GF-D8 (cell line): Measurements from ENCODE around the gene SERPINB6.
"Not testable (repeated sequence)": the region's sequence is repeated elsewhere in the genome, so short reads cannot be mapped to it uniquely, and the experiment has no call there.

Experiments used
- DNase-seq: peaks from one replicate; lab custom pipeline; 2025; lab: John Stamatoyannopoulos, UW

The SERPINB6 gene

GRCh38 chr6:2958331-2958711 is 13.0 kb downstream of the SERPINB6 start:
- no peak for DNase-seq

GRCh38 chr6:2957696-2958330 is 13.6 kb downstream of the SERPINB6 start:
- no peak for DNase-seq

GRCh38 chr6:2956930-2957685 is 14.3 kb downstream of the SERPINB6 start:
- no peak for DNase-seq

GRCh38 chr6:2953098-2953497 is 18.3 kb downstream of the SERPINB6 start:
- no peak for DNase-seq

- peak; percentile 39 for DNase-seq
Measured at GRCh38 chr6:2952557-2953095, 18.7 kb downstream of the SERPINB6 start.

- no peak for DNase-seq
Measured at GRCh38 chr6:2951728-2952127, 19.6 kb downstream of the SERPINB6 start.

DNA sequence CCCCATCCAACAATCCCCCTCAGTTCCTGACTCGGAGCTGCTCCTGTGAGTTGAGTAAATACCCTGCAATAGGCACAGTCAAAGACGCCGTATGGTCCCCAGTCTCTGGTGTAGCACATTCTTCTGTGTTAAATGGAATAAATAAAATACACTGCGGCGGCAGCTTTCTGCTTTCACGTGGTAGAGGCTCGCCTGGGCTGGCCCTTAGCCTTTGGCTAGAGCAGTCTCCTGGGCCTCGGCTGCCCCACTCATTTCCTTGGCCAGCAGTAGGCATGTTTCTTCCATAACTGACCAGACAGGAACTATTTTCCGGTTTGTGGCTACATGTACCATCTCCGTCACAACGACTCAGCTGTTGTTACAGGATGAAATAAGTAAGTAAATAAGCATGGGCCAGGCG is 20.7 kb downstream of the SERPINB6 start:
- no peak for DNase-seq

DNA sequence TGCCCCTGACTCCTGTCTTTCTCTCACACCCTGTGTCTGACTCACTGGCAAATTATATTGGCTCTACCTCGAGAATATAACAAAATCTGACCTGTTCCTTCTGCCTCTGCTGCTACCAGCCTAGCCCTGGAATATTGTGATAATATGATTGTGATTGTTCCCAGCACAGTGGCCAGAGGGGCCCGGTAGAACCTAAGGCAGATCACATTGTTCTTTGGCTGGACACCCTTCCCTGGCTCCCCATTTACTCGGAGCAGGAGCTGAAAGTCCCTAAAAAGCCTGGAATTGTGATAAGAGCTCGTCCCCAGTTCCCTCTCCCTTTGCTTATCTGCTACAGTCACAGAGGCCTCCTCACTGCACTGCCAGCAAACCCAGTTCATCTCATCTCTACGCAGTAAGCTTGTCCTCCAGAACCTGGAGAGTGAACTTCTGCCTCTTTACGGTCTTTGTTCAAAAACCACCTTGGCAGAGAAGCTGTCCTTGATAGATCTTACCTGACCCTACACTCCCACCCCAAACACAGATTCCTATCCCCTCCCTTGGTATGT is 21.8 kb downstream of the SERPINB6 start:
- DNase-seq, result no peak

GRCh38 chr6:2949121-2949520 is 22.2 kb downstream of the SERPINB6 start:
- no peak for DNase-seq

GRCh38 chr6:2948228-2949025 is 22.9 kb downstream of the SERPINB6 start:
- no peak for DNase-seq

DNA sequence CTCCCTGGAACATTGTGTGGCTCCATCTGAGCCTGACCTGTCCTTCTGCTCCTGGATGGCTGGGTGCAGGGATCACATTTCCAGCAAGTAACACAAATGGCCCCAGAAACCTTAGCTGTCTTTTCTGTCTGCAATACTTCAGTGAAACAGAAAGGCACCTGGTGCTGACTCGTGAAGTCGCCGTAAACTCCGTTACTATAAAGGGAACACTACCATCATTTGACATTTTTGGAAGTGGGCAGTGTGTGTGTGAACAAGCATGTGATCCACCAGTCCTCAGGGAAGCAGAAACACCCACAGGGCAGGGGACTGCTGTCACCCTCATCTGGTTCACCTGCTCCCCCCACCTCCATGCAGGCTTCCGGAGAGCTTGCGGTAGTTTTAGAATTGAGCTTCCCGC is 23.9 kb downstream of the SERPINB6 start:
- no peak for DNase-seq

GRCh38 chr6:2945153-2945452 is 26.3 kb downstream of the SERPINB6 start:
- no peak for DNase-seq

- no peak for DNase-seq
Measured at GRCh38 chr6:2944405-2945152, 26.8 kb downstream of the SERPINB6 start.

- no peak for DNase-seq
Measured at GRCh38 chr6:2943564-2943955, 27.8 kb downstream of the SERPINB6 start.

- peak; percentile 3 for DNase-seq
Measured at GRCh38 chr6:2942914-2943563, 28.3 kb downstream of the SERPINB6 start.

- not testable (repeated sequence) for DNase-seq
Measured at GRCh38 chr6:2942116-2942515, 29.3 kb downstream of the SERPINB6 start.

- DNase-seq, result no peak
Measured at GRCh38 chr6:2940851-2941250, 30.5 kb downstream of the SERPINB6 start.

GRCh38 chr6:2940010-2940850 is 31.1 kb downstream of the SERPINB6 start:
- DNase-seq, result peak; percentile 7

DNA sequence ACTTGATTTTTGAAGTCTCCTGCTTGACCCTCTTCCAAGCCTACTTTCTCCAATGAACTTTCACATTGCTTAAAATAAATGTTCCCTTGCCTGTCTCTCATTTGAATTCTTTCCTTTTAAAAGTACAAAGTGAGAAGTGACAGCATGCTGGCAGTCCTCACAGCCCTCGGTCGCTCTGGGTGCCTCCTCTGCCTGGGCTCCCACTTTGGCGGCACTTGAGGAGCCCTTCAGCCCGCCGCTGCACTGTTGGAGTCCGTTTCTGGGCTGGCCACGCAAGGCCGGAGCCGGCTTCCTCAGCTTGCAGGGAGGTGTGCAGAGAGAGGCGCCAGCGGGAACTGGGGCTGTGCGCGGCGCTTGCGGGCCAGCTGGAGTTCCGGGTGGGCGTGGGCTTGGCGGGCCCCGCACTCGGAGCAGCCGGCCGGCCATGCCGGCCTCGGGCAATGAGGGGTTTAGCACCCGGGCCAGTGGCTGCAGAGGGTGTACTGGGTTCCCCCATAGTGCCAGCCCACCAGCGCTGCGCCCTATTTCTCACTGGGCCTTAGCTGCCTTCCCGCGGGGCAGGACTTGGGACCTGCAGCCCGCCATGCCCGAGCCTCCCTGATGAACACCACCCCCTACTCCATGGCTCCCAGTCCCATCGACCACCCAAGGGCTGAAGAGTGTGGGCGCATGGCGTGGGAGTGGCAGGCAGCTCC is 31.9 kb downstream of the SERPINB6 start:
- DNase-seq, result no peak

- DNase-seq, result no peak
Measured at GRCh38 chr6:2938632-2939083, 32.7 kb downstream of the SERPINB6 start.
